Naive thymus-derived CD4-positive, alpha-beta T cell (primary cell): ENCODE results near the gene KREMEN1. TPM values are rescaled to one million over a fixed set of nuclear protein-coding genes. Genes with fewer than 3 reads are reported as not detected.

ENCODE experiments used
- ATAC-seq: fragments of 150-1000 bp; cut with Tn5 transposase; 2 replicates; pipeline ENCODE4 v1.10.0; 2021; ENCODE audit warnings: mild to moderate bottlenecking, moderate library complexity
- CTCF ChIA-PET: fragments of 350-600 bp; sonication (Branson Sonifier 250); formaldehyde crosslinking; loops from one replicate; lab custom pipeline; 2021; ENCODE audit warnings: antibody characterized with exemption; lab: Charles Lee
- POLR2A ChIA-PET: fragments of 350-600 bp; sonication (Branson Sonifier 250); formaldehyde crosslinking; loops from one replicate; lab custom pipeline; 2021; ENCODE audit warnings: antibody characterized with exemption, inconsistent platforms; lab: Charles Lee
- DNase-seq, 9 donors: peaks; one replicate each; pipeline versions ENCODE4 v3.0.0 to v3.0.0-alpha.2; 2020 to 2022; ENCODE audit warnings: mixed read lengths in 1 of 9
- H3K27ac ChIP-seq: one replicate; pipeline ENCODE4 v1.7.0; 2013; ENCODE audit warnings: mild to moderate bottlenecking, low read depth, low read length, moderate library complexity
- H3K27me3 ChIP-seq, 2 donors: one replicate each; pipeline ENCODE4 v1.7.0; 2013; ENCODE audit warnings: low read length in 2 of 2, mild to moderate bottlenecking in 2 of 2, moderate library complexity in 2 of 2; ENCODE audit not compliant: control insufficient read depth in 2 of 2, insufficient read depth in 2 of 2
- H3K36me3 ChIP-seq, 3 experiments: 1 replicate in 2 of 3; 2 replicates in 1 of 3; pipeline ENCODE4 v1.7.0; 2013; ENCODE audit warnings: low read length in 3 of 3, mild to moderate bottlenecking in 3 of 3, moderate library complexity in 1 of 3; ENCODE audit not compliant: insufficient read depth in 3 of 3, control insufficient read depth in 2 of 3
- H3K4me1 ChIP-seq, 2 donors: one replicate each; pipeline ENCODE4 v1.7.0; 2013; ENCODE audit warnings: low read length in 2 of 2, mild to moderate bottlenecking in 2 of 2, moderate library complexity in 1 of 2; ENCODE audit not compliant: control insufficient read depth in 2 of 2, insufficient read depth in 2 of 2
- H3K4me3 ChIP-seq: 2 replicates; pipeline ENCODE4 v1.7.0; 2013; ENCODE audit warnings: mild to moderate bottlenecking, low read length
- H3K9me3 ChIP-seq, 3 experiments: 1 replicate in 2 of 3; 2 replicates in 1 of 3; pipeline ENCODE4 v1.7.0; 2013; ENCODE audit warnings: low read length in 3 of 3; ENCODE audit not compliant: control insufficient read depth in 2 of 3
- H3K27ac Mint-ChIP-seq, 9 donors: one replicate each; pipeline ENCODE4 v1.8.0; 2020 to 2022; ENCODE audit warnings: mixed read lengths in 9 of 9, mild to moderate bottlenecking in 8 of 9, moderate library complexity in 5 of 9, inconsistent platforms in 2 of 9
- H3K27me3 Mint-ChIP-seq, 5 donors: one replicate each; pipeline ENCODE4 v1.8.0; 2021 to 2022; ENCODE audit warnings: mixed read lengths in 5 of 5, mild to moderate bottlenecking in 1 of 5
- H3K36me3 Mint-ChIP-seq, 5 donors: one replicate each; pipeline ENCODE4 v1.8.0; 2020 to 2022; ENCODE audit warnings: mixed read lengths in 5 of 5, mild to moderate bottlenecking in 3 of 5, inconsistent platforms in 1 of 5
- H3K4me1 Mint-ChIP-seq, 7 donors: one replicate each; pipeline ENCODE4 v1.8.0; 2020 to 2022; ENCODE audit warnings: mixed read lengths in 7 of 7, mild to moderate bottlenecking in 3 of 7, inconsistent platforms in 1 of 7
- H3K4me3 Mint-ChIP-seq, 10 donors: one replicate each; pipeline ENCODE4 v1.8.0; 2020 to 2022; ENCODE audit warnings: mild to moderate bottlenecking in 10 of 10, mixed read lengths in 10 of 10, moderate library complexity in 6 of 10, inconsistent platforms in 2 of 10
- H3K9me3 Mint-ChIP-seq, 11 donors: one replicate each; pipeline ENCODE4 v1.8.0; 2020 to 2022; ENCODE audit warnings: mixed read lengths in 11 of 11, mild to moderate bottlenecking in 4 of 11, inconsistent platforms in 1 of 11, moderate library complexity in 1 of 11
- intact Hi-C, 2 donors: fragments of 100-400 bp; cut with micrococcal nuclease; formaldehyde crosslinking; loops; one replicate each; pipeline ENCODE4 v1.15.1; 2023
- polyA plus RNA-seq, 2 donors: library from polyadenylated mRNA; unstranded; fragments of 300-500 nt; fragmentation: Illumina TruSeq; gene quantifications; one replicate each; pipeline ENCODE4 v1.2.3, GENCODE V29; 2021
- total RNA-seq, 6 experiments: library from RNA in 5 of 6; stranded (reverse) in 5 of 6; gene quantifications; 1 replicate in 5 of 6; 2 replicates in 1 of 6; pipeline ENCODE4 v1.2.3 and lab custom pipeline; 2021 to 2026

Gene KREMEN1
- total and polyA plus RNA-seq, 7 experiments from 2014 or later: 1.1 TPM; not detected in 6

- Mint-ChIP-seq H3K9me3 (peaks cover 0 to 4% (median 0%) of the 10 kb centered on the region in 11 donors), H3K4me3 (no peak overlapping the region), H3K36me3 (peaks cover 0 to 2% (median 0%) of the 10 kb centered on the region in 5 donors), H3K27ac (no peak overlapping the region), H3K4me1 (no peaks in the 10 kb centered on the region), H3K27me3 (peaks cover 0 to 13% (median 0%) of the 10 kb centered on the region in 5 donors)
- POLR2A ChIA-PET: no interaction called here
- no peak for DNase-seq
- no peak for ATAC-seq
- no peaks in the 10 kb centered on the region for H3K9me3 ChIP-seq
- no peaks in the 10 kb centered on the region for H3K27me3 ChIP-seq
- H3K4me1 ChIP-seq: no peaks in the 10 kb centered on the region
- intact Hi-C loops: no loop called here
- CTCF ChIA-PET: no interaction called here
- no peaks in the 10 kb centered on the region for H3K36me3 ChIP-seq
- no peak overlapping the region for H3K4me3 ChIP-seq
- H3K27ac ChIP-seq: no peak overlapping the region
These were observed 117.2 kb downstream of the KREMEN1 start for GRCh38 chr22:29190051-29190450.

- Mint-ChIP-seq H3K4me3 (no peak overlapping the region), H3K4me1 (no peaks in the 10 kb centered on the region), H3K27ac (no peak overlapping the region), H3K9me3 (peaks cover 0 to 4% (median 0%) of the 10 kb centered on the region in 11 donors), H3K36me3 (peaks cover 0 to 3% (median 0%) of the 10 kb centered on the region in 5 donors), H3K27me3 (peaks cover 0 to 13% (median 0%) of the 10 kb centered on the region in 5 donors)
- no peak overlapping the region for H3K4me3 ChIP-seq
- ChIA-PET CTCF (interaction anchor here (0.7 kb wide), 1 partner anchor 339 kb away, joined by 5 read pairs; no protein-coding TSS in a partner anchor), POLR2A (no interaction called here)
- no peak for ATAC-seq
- H3K27ac ChIP-seq: no peak overlapping the region
- no peaks in the 10 kb centered on the region for H3K9me3 ChIP-seq
- intact Hi-C loops: no loop called here
- no peaks in the 10 kb centered on the region for H3K27me3 ChIP-seq
- H3K36me3 ChIP-seq: no peaks in the 10 kb centered on the region
- no peak for DNase-seq
- H3K4me1 ChIP-seq: no peaks in the 10 kb centered on the region
These were observed 118.1 kb downstream of the KREMEN1 start for GRCh38 chr22:29190918-29191317.

GRCh38 chr22:29193021-29193420 is 120.2 kb downstream of the KREMEN1 start:
- intact Hi-C loops: no loop called here
- Mint-ChIP-seq H3K36me3 (peaks cover 0 to 3% (median 0%) of the 10 kb centered on the region in 5 donors), H3K27me3 (peaks cover 0 to 18% (median 3%) of the 10 kb centered on the region in 5 donors), H3K9me3 (peaks cover 0 to 4% (median 0%) of the 10 kb centered on the region in 11 donors), H3K27ac (no peak overlapping the region), H3K4me3 (no peak overlapping the region), H3K4me1 (no peaks in the 10 kb centered on the region)
- Histone ChIP-seq H3K27me3 (no peaks in the 10 kb centered on the region), H3K27ac (no peak overlapping the region), H3K4me1 (no peaks in the 10 kb centered on the region), H3K4me3 (no peak overlapping the region), H3K9me3 (no peaks in the 10 kb centered on the region), H3K36me3 (no peaks in the 10 kb centered on the region)
- CTCF ChIA-PET: no interaction called here
- POLR2A ChIA-PET: no interaction called here
- DNase-seq (no peak), ATAC-seq (no peak)

- Histone ChIP-seq H3K4me1 (no peaks in the 10 kb centered on the region), H3K36me3 (no peaks in the 10 kb centered on the region), H3K4me3 (no peak overlapping the region), H3K27me3 (no peaks in the 10 kb centered on the region), H3K27ac (no peak overlapping the region), H3K9me3 (no peaks in the 10 kb centered on the region)
- H3K27ac Mint-ChIP-seq: no peak overlapping the region
- no peak for ATAC-seq
- no peaks in the 10 kb centered on the region for H3K4me1 Mint-ChIP-seq
- ChIA-PET POLR2A (no interaction called here), CTCF (no interaction called here)
- peaks cover 0 to 4% (median 0%) of the 10 kb centered on the region in 11 donors for H3K9me3 Mint-ChIP-seq
- H3K27me3 Mint-ChIP-seq: peaks cover 0 to 21% (median 0%) of the 10 kb centered on the region in 5 donors
- H3K4me3 Mint-ChIP-seq: no peak overlapping the region
- no peak for DNase-seq
- peaks cover 0 to 3% (median 0%) of the 10 kb centered on the region in 5 donors for H3K36me3 Mint-ChIP-seq
- intact Hi-C loops: no loop called here
These were observed 121.3 kb downstream of the KREMEN1 start for GRCh38 chr22:29194184-29194583.

GRCh38 chr22:29195118-29195963 is 122.5 kb downstream of the KREMEN1 start:
- Mint-ChIP-seq H3K4me3 (no peak overlapping the region), H3K9me3 (peaks cover 0 to 4% (median 0%) of the 10 kb centered on the region in 11 donors), H3K27me3 (peaks cover 0 to 32% (median 7%) of the 10 kb centered on the region in 5 donors), H3K36me3 (peaks cover 0 to 3% (median 0%) of the 10 kb centered on the region in 5 donors), H3K4me1 (peaks cover 0 to 2% (median 0%) of the 10 kb centered on the region in 7 donors), H3K27ac (no peak overlapping the region)
- DNase-seq (no peak), ATAC-seq (no peak)
- no peaks in the 10 kb centered on the region for H3K36me3 ChIP-seq
- H3K27ac ChIP-seq: no peak overlapping the region
- H3K9me3 ChIP-seq: no peaks in the 10 kb centered on the region
- POLR2A ChIA-PET: no interaction called here
- no peaks in the 10 kb centered on the region for H3K27me3 ChIP-seq
- CTCF ChIA-PET: no interaction called here
- H3K4me3 ChIP-seq: no peak overlapping the region
- no peaks in the 10 kb centered on the region for H3K4me1 ChIP-seq
- intact Hi-C loops: no loop called here

GRCh38 chr22:29195964-29196666 is 123.3 kb downstream of the KREMEN1 start:
- no peak overlapping the region for H3K27ac ChIP-seq
- ATAC-seq: no peak

More at GRCh38 chr22:29195964-29196666, 123.3 kb downstream of the KREMEN1 start:
- H3K9me3 Mint-ChIP-seq: peaks cover 0 to 4% (median 0%) of the 10 kb centered on the region in 11 donors
- Histone ChIP-seq H3K4me3 (no peak overlapping the region), H3K27me3 (no peaks in the 10 kb centered on the region), H3K9me3 (no peaks in the 10 kb centered on the region), H3K4me1 (no peaks in the 10 kb centered on the region), H3K36me3 (no peaks in the 10 kb centered on the region)
- H3K27me3 Mint-ChIP-seq: peaks cover 6 to 40% (median 12%) of the 10 kb centered on the region in 5 donors
- no peak overlapping the region for H3K4me3 Mint-ChIP-seq
- peaks cover 0 to 5% (median 0%) of the 10 kb centered on the region in 7 donors for H3K4me1 Mint-ChIP-seq
- DNase-seq: no peak
- H3K36me3 Mint-ChIP-seq: peaks cover 0 to 3% (median 0%) of the 10 kb centered on the region in 5 donors
- intact Hi-C loops: no loop called here
- H3K27ac Mint-ChIP-seq: no peak overlapping the region
- CTCF ChIA-PET: no interaction called here
- POLR2A ChIA-PET: no interaction called here
